ENCODE measurements around the gene HDAC4. TPM values are rescaled to one million over a fixed set of nuclear protein-coding genes. Genes with fewer than 3 reads are reported as not detected.

HDAC4 gene
- total and polyA plus RNA-seq, 4 donors: 2.9 to 37.2 (median 4.4) TPM

DNA sequence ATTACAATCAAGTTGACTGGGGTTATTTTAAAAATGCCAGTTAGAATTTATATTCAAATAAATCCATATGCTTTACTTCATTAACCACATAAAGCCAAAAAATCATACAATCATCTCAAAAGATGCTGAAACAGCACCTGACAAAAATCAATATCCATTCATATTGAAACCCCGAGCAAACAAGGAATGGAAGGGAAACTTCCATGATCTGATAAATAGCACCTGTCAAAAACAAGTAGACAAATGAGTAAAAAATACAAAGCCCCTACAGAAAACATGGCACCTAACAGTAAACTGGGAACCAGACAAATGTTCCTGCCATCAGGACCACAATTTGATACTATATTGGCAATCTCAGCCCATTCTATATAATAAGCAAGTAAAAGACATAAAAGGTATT, 227.5 kb downstream of the HDAC4 start:
- no peak for DNase-seq (ENCODE audit: low spot score)
- H3K4me3 ChIP-seq (ENCODE audit: low read depth in 1 of 3, low read length in 3 of 3): no peak overlapping the region
- H3K9me3 ChIP-seq (ENCODE audit: control insufficient read depth in 4 of 4, low read length in 3 of 4): peaks cover 0 to 17% (median 8%) of the 10 kb centered on the region in 4 donors
- peaks cover 9 to 30% (median 17%) of the 10 kb centered on the region in 4 donors for H3K36me3 ChIP-seq (ENCODE audit: control insufficient read depth in 4 of 4, insufficient read depth in 3 of 4, low read depth in 1 of 4, low read length in 3 of 4)
- H3K27me3 ChIP-seq (ENCODE audit: control insufficient read depth in 4 of 4, insufficient read depth in 4 of 4, low read length in 3 of 4): no peaks in the 10 kb centered on the region
- no peak overlapping the region for H3K27ac ChIP-seq (ENCODE audit: low read depth in 1 of 2, low read length in 2 of 2)
- WGBS: 56% methylated on average over 1 of the region's 1 CpG
- H3K9ac ChIP-seq (ENCODE audit: low read depth in 1 of 2, low read length in 2 of 2): no peak overlapping the region
- TF ChIP-seq FOXA2 (IDR thresholded peaks at IDR 0.05) (no peak), FOXA1 (IDR thresholded peaks at IDR 0.05) (no peak), EGR1 (IDR thresholded peaks at IDR 0.05; ENCODE audit: low read depth in 2 of 2) (no peak)
- TF ChIP-seq, protein P1, sequence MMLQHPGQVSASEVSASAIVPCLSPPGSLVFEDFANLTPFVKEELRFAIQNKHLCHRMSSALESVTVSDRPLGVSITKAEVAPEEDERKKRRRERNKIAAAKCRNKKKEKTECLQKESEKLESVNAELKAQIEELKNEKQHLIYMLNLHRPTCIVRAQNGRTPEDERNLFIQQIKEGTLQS (IDR thresholded peaks at IDR 0.05): no peak
- H3K4me1 ChIP-seq (ENCODE audit: control insufficient read depth in 4 of 4, insufficient read depth in 4 of 4, low read length in 3 of 4): no peaks in the 10 kb centered on the region

DNA sequence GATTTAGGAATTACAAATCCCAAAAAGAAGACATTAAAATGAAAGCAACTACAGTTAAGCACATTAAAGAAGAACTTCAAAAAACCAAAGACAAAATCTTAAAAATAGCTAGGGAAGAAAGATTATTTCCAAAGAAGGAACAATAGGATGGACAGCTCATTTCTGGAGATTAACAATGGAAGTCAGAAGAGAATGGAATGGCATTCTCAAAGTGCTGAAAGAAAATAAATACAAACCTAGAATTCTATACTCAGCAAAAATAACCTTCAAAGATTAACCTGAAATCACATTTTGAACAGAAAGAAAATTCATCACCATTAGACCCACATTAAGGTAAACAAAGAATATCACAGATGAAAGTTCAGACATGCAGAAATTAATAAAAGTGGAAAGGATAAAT, 229.2 kb downstream of the HDAC4 start:
- no peak for TF ChIP-seq RXRA (IDR thresholded peaks at IDR 0.05)
- TF ChIP-seq RAD21 (IDR thresholded peaks at IDR 0.05): no peak
- TF ChIP-seq TAF1 (conservative IDR thresholded peaks at IDR 0.05): no peak
- TF ChIP-seq, protein P2, sequence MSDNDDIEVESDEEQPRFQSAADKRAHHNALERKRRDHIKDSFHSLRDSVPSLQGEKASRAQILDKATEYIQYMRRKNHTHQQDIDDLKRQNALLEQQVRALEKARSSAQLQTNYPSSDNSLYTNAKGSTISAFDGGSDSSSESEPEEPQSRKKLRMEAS (IDR thresholded peaks at IDR 0.05): no peak
- no peak for TF ChIP-seq FOXA1 (IDR thresholded peaks at IDR 0.05)
- TF ChIP-seq GABPA (IDR thresholded peaks at IDR 0.05 in 1 of 2, conservative IDR thresholded peaks at IDR 0.05 in 1 of 2): no peak
- TF ChIP-seq EGR1 (IDR thresholded peaks at IDR 0.05; ENCODE audit: low read depth in 2 of 2): no peak
- TF ChIP-seq SP1 (IDR thresholded peaks at IDR 0.05): no peak
- TF ChIP-seq NR2F2 (IDR thresholded peaks at IDR 0.05): no peak
- TF ChIP-seq, protein P3, sequence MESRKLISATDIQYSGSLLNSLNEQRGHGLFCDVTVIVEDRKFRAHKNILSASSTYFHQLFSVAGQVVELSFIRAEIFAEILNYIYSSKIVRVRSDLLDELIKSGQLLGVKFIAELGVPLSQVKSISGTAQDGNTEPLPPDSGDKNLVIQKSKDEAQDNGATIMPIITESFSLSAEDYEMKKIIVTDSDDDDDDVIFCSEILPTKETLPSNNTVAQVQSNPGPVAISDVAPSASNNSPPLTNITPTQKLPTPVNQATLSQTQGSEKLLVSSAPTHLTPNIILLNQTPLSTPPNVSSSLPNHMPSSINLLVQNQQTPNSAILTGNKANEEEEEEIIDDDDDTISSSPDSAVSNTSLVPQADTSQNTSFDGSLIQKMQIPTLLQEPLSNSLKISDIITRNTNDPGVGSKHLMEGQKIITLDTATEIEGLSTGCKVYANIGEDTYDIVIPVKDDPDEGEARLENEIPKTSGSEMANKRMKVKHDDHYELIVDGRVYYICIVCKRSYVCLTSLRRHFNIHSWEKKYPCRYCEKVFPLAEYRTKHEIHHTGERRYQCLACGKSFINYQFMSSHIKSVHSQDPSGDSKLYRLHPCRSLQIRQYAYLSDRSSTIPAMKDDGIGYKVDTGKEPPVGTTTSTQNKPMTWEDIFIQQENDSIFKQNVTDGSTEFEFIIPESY (IDR thresholded peaks at IDR 0.05): no peak
- no peak for TF ChIP-seq FOXA2 (IDR thresholded peaks at IDR 0.05)
- no peak for TF ChIP-seq HNF4G (IDR thresholded peaks at IDR 0.05)
- no peak for TF ChIP-seq JUND (IDR thresholded peaks at IDR 0.05)
- TF ChIP-seq, protein P1 (IDR thresholded peaks at IDR 0.05): no peak
- no peak overlapping the region for H3K27ac ChIP-seq (ENCODE audit: low read depth in 1 of 2, low read length in 2 of 2)
- H3K4me3 ChIP-seq (ENCODE audit: low read depth in 1 of 3, low read length in 3 of 3): no peak overlapping the region
- H3K9me3 ChIP-seq (ENCODE audit: control insufficient read depth in 4 of 4, low read length in 3 of 4): peaks cover 0 to 14% (median 7%) of the 10 kb centered on the region in 4 donors
- H3K9ac ChIP-seq (ENCODE audit: low read depth in 1 of 2, low read length in 2 of 2): no peak overlapping the region
- H3K27me3 ChIP-seq (ENCODE audit: control insufficient read depth in 4 of 4, insufficient read depth in 4 of 4, low read length in 3 of 4): no peaks in the 10 kb centered on the region
- DNase-seq (ENCODE audit: low spot score): no peak
- peaks cover 10 to 28% (median 15%) of the 10 kb centered on the region in 4 donors for H3K36me3 ChIP-seq (ENCODE audit: control insufficient read depth in 4 of 4, insufficient read depth in 3 of 4, low read depth in 1 of 4, low read length in 3 of 4)
- no peaks in the 10 kb centered on the region for H3K4me1 ChIP-seq (ENCODE audit: control insufficient read depth in 4 of 4, insufficient read depth in 4 of 4, low read length in 3 of 4)

DNA sequence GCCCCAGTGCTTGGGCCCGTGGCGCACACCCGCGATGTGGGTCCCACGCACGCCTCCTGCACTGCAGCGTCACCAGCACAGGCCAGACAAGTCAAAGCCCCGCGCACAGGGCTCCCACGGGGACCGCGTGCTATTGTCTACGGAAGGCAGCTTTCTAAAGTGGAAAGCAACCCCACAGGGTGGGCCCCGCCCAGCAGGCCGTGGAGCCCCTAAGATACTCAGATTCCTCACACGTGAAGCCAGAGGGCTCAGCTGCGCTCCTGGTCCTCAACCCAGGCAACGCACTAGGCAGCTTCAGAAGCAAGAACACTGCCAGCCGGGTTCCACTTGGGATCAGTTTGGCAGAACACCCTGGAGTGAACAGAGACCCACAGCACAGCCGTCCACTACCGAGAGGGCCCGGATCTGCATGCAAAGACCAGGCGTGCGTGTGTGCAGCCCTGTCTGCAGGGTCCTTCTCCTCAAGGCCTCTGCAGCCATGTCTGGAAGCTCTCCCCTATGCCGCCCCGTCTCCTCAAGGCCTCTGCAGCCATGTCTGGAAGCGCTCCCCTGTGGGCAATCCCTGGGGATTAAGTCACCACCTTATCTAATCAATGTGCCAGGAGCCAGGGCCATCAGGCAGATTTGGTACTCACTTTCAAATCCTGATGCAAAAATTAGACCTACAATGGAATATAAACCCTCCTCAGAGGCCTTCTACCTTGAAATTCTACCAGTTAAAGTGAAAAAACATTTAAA, 231.3 kb downstream of the HDAC4 start:
- Histone ChIP-seq H3K4me3 (ENCODE audit: low read depth in 1 of 3, low read length in 3 of 3) (no peak overlapping the region), H3K27ac (ENCODE audit: low read depth in 1 of 2, low read length in 2 of 2) (no peak overlapping the region), H3K27me3 (ENCODE audit: control insufficient read depth in 4 of 4, insufficient read depth in 4 of 4, low read length in 3 of 4) (no peaks in the 10 kb centered on the region), H3K4me1 (ENCODE audit: control insufficient read depth in 4 of 4, insufficient read depth in 4 of 4, low read length in 3 of 4) (no peaks in the 10 kb centered on the region), H3K9ac (ENCODE audit: low read depth in 1 of 2, low read length in 2 of 2) (no peak overlapping the region), H3K36me3 (ENCODE audit: control insufficient read depth in 4 of 4, insufficient read depth in 3 of 4, low read depth in 1 of 4, low read length in 3 of 4) (peaks cover 3 to 13% (median 6%) of the 10 kb centered on the region in 4 donors), H3K9me3 (ENCODE audit: control insufficient read depth in 4 of 4, low read length in 3 of 4) (peaks cover 0 to 12% (median 3%) of the 10 kb centered on the region in 4 donors)
- WGBS: 96% methylated on average over 27 of the region's 27 CpGs
- no peak for DNase-seq (ENCODE audit: low spot score)
- no peak for TF ChIP-seq NR2F2 (IDR thresholded peaks at IDR 0.05)
- TF ChIP-seq, protein P4, sequence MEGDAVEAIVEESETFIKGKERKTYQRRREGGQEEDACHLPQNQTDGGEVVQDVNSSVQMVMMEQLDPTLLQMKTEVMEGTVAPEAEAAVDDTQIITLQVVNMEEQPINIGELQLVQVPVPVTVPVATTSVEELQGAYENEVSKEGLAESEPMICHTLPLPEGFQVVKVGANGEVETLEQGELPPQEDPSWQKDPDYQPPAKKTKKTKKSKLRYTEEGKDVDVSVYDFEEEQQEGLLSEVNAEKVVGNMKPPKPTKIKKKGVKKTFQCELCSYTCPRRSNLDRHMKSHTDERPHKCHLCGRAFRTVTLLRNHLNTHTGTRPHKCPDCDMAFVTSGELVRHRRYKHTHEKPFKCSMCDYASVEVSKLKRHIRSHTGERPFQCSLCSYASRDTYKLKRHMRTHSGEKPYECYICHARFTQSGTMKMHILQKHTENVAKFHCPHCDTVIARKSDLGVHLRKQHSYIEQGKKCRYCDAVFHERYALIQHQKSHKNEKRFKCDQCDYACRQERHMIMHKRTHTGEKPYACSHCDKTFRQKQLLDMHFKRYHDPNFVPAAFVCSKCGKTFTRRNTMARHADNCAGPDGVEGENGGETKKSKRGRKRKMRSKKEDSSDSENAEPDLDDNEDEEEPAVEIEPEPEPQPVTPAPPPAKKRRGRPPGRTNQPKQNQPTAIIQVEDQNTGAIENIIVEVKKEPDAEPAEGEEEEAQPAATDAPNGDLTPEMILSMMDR (IDR thresholded peaks at IDR 0.05; ENCODE audit: low read depth, low read length, missing input control): no peak
- TF ChIP-seq YY1 (IDR thresholded peaks at IDR 0.05): no peak
- TF ChIP-seq, protein P2 (IDR thresholded peaks at IDR 0.05): no peak
- TF ChIP-seq TAF1 (conservative IDR thresholded peaks at IDR 0.05): no peak
- no peak for TF ChIP-seq FOXA2 (IDR thresholded peaks at IDR 0.05)
